Trophoblast cell (in vitro differentiated cells and primary cell): ENCODE data around the gene HNMT.

ENCODE experiments used
- DNase-seq, 2 donors: peaks; one replicate each; pipeline ENCODE4 v3.0.0-alpha.2; 2016
- H2AFZ ChIP-seq: 2 replicates; pipeline ENCODE4 v1.6.1; 2013; ENCODE audit warnings: low read length, moderate library complexity, mild to moderate bottlenecking; ENCODE audit not compliant: insufficient read depth, poor library complexity
- H2AK5ac ChIP-seq: 2 replicates; pipeline ENCODE4 v1.6.1; 2013; ENCODE audit warnings: mild to moderate bottlenecking, low read length
- H2BK120ac ChIP-seq: 2 replicates; pipeline ENCODE4 v1.6.1; 2013; ENCODE audit warnings: low read length, mild to moderate bottlenecking, moderate library complexity; ENCODE audit not compliant: insufficient read depth, poor library complexity
- H2BK12ac ChIP-seq: 2 replicates; pipeline ENCODE4 v1.6.1; 2013; ENCODE audit warnings: mild to moderate bottlenecking, low read length, moderate library complexity
- H2BK5ac ChIP-seq: 2 replicates; pipeline ENCODE4 v1.6.1; 2013; ENCODE audit warnings: low read length, low read depth, moderate library complexity, mild to moderate bottlenecking; ENCODE audit not compliant: poor library complexity
- H3K14ac ChIP-seq: 2 replicates; pipeline ENCODE4 v1.6.1; 2013; ENCODE audit warnings: mild to moderate bottlenecking, low read length
- H3K18ac ChIP-seq: 2 replicates; pipeline ENCODE4 v1.6.1; 2013; ENCODE audit warnings: mild to moderate bottlenecking, low read length
- H3K23ac ChIP-seq: 2 replicates; pipeline ENCODE4 v1.6.1; 2013; ENCODE audit warnings: low read length
- H3K27ac ChIP-seq: 2 replicates; pipeline ENCODE4 v1.5.1; 2013; ENCODE audit warnings: low read depth, mild to moderate bottlenecking, inconsistent platforms, low read length, moderate library complexity
- H3K27me3 ChIP-seq: 2 replicates; pipeline ENCODE4 v1.6.1; 2013; ENCODE audit warnings: inconsistent platforms, mild to moderate bottlenecking, low read length, moderate library complexity; ENCODE audit not compliant: insufficient read depth
- H3K36me3 ChIP-seq, 2 experiments: 1 replicate in 1 of 2; 2 replicates in 1 of 2; pipeline ENCODE4 v1.6.1; 2013; ENCODE audit warnings: low read length in 2 of 2, mild to moderate bottlenecking in 2 of 2, moderate library complexity in 1 of 2; ENCODE audit not compliant: insufficient read depth in 2 of 2, control insufficient read depth in 1 of 2
- H3K4ac ChIP-seq: 2 replicates; pipeline ENCODE4 v1.6.1; 2013; ENCODE audit warnings: low read depth, mild to moderate bottlenecking, low read length, moderate library complexity
- H3K4me1 ChIP-seq, 2 experiments: 1 replicate in 1 of 2; 2 replicates in 1 of 2; pipeline ENCODE4 v1.6.1; 2013; ENCODE audit warnings: low read length in 2 of 2, mild to moderate bottlenecking in 2 of 2, moderate library complexity in 1 of 2; ENCODE audit not compliant: insufficient read depth in 2 of 2, control insufficient read depth in 1 of 2
- H3K4me2 ChIP-seq: 2 replicates; pipeline ENCODE4 v1.6.1; 2013; ENCODE audit warnings: inconsistent platforms, mild to moderate bottlenecking, low read length, moderate library complexity
- H3K4me3 ChIP-seq: 2 replicates; pipeline ENCODE4 v1.5.1; 2013; ENCODE audit warnings: mild to moderate bottlenecking, low read depth, low read length, inconsistent platforms
- H3K79me1 ChIP-seq: one replicate; pipeline ENCODE4 v1.6.1; 2013; ENCODE audit warnings: low read length
- H3K79me2 ChIP-seq: 2 replicates; pipeline ENCODE4 v1.6.1; 2013; ENCODE audit warnings: low read length, mild to moderate bottlenecking; ENCODE audit not compliant: control insufficient read depth, insufficient read depth, poor library complexity
- H3K9ac ChIP-seq: 2 replicates; pipeline ENCODE4 v1.6.1; 2013; ENCODE audit warnings: mild to moderate bottlenecking, low read length
- H3K9me3 ChIP-seq: 2 replicates; pipeline ENCODE4 v1.6.1; 2013; ENCODE audit warnings: low read depth, mild to moderate bottlenecking, control low read depth, inconsistent platforms, low read length; ENCODE audit not compliant: insufficient read depth
- H4K12ac ChIP-seq: 2 replicates; pipeline ENCODE4 v1.6.1; 2013; ENCODE audit warnings: low read depth, mild to moderate bottlenecking, low read length, moderate library complexity
- H4K8ac ChIP-seq: 2 replicates; pipeline ENCODE4 v1.6.1; 2013; ENCODE audit warnings: low read depth, mild to moderate bottlenecking, low read length, moderate library complexity
- H4K91ac ChIP-seq: one replicate; pipeline ENCODE4 v1.6.1; 2013; ENCODE audit warnings: low read depth, mild to moderate bottlenecking, low read length, moderate library complexity
- WGBS: extraction: QIAGEN DNeasy Blood & Tissue Kit; methylation state at CpG from one replicate; pipeline ENCODE4 v1.1.7; 2013; ENCODE audit warnings: missing lambda C conversion rate; ENCODE audit not compliant: insufficient read length, insufficient coverage; ENCODE audit errors: extremely low coverage; 5-methylcytosine and 5-hydroxymethylcytosine counted together

The HNMT gene

GRCh38 chr2:137957033-137957432, 7.2 kb upstream of the HNMT start:
- no peak overlapping the region for H3K4me3 ChIP-seq
- no peak overlapping the region for H2BK12ac ChIP-seq
- no peak overlapping the region for H3K18ac ChIP-seq
- H3K27me3 ChIP-seq: no peaks in the 10 kb centered on the region
- H3K4me2 ChIP-seq: no peak overlapping the region
- H2BK120ac ChIP-seq: no peak overlapping the region
- H3K4ac ChIP-seq: no peak overlapping the region
- H2AFZ ChIP-seq: no peak overlapping the region
- no peak overlapping the region for H3K23ac ChIP-seq
- no peak overlapping the region for H3K9ac ChIP-seq
- H3K9me3 ChIP-seq: no peaks in the 10 kb centered on the region
- no peak overlapping the region for H3K14ac ChIP-seq
- H3K36me3 ChIP-seq: no peaks in the 10 kb centered on the region
- no peak overlapping the region for H4K12ac ChIP-seq
- H4K8ac ChIP-seq: no peak overlapping the region
- no peak overlapping the region for H2BK5ac ChIP-seq
- H3K79me1 ChIP-seq: peaks cover 4% of the 10 kb centered on the region
- H3K27ac ChIP-seq: no peak overlapping the region
- no peak overlapping the region for H4K91ac ChIP-seq
- H3K79me2 ChIP-seq: no peaks in the 10 kb centered on the region
- H3K4me1 ChIP-seq: peaks cover 2 to 4% of the 10 kb centered on the region in 2 experiments
- no CpG with 5 or more reads among the region's 1 CpG for WGBS
- H2AK5ac ChIP-seq: no peak overlapping the region
- no peak for DNase-seq

GRCh38 chr2:137959166-137959565, 5.1 kb upstream of the HNMT start:
- Histone ChIP-seq H3K23ac (no peak overlapping the region), H4K12ac (no peak overlapping the region), H3K4me1 (peaks cover 0 to 3% of the 10 kb centered on the region in 2 experiments), H4K8ac (no peak overlapping the region), H3K79me1 (peaks cover 7% of the 10 kb centered on the region), H2BK5ac (no peak overlapping the region), H3K4ac (no peak overlapping the region), H2BK12ac (no peak overlapping the region), H3K9ac (no peak overlapping the region), H3K27ac (no peak overlapping the region), H3K18ac (no peak overlapping the region), H3K14ac (no peak overlapping the region), H3K4me3 (no peak overlapping the region), H2AFZ (no peak overlapping the region), H3K27me3 (no peaks in the 10 kb centered on the region), H3K4me2 (no peak overlapping the region), H4K91ac (no peak overlapping the region), H2AK5ac (no peak overlapping the region), H2BK120ac (no peak overlapping the region), H3K79me2 (no peaks in the 10 kb centered on the region), H3K9me3 (no peaks in the 10 kb centered on the region), H3K36me3 (no peaks in the 10 kb centered on the region)
- no CpG with 5 or more reads among the region's 1 CpG for WGBS
- no peak for DNase-seq

- Histone ChIP-seq H4K91ac (no peak overlapping the region), H3K79me2 (peaks cover 3% of the 10 kb centered on the region), H3K18ac (no peak overlapping the region), H4K12ac (no peak overlapping the region), H4K8ac (no peak overlapping the region), H3K23ac (no peak overlapping the region), H3K9ac (no peak overlapping the region), H3K27me3 (no peaks in the 10 kb centered on the region), H3K9me3 (no peaks in the 10 kb centered on the region), H3K4ac (no peak overlapping the region), H3K79me1 (peaks cover 12% of the 10 kb centered on the region), H3K14ac (no peak overlapping the region), H3K36me3 (no peaks in the 10 kb centered on the region), H3K27ac (no peak overlapping the region), H3K4me2 (no peak overlapping the region), H2AK5ac (no peak overlapping the region), H2BK5ac (no peak overlapping the region), H2AFZ (no peak overlapping the region), H3K4me1 (peaks cover 0 to 5% of the 10 kb centered on the region in 2 experiments), H3K4me3 (no peak overlapping the region), H2BK120ac (no peak overlapping the region), H2BK12ac (no peak overlapping the region)
- no peak for DNase-seq
- no CpG with 5 or more reads among the region's 4 CpGs for WGBS
These were observed 4.0 kb upstream of the HNMT start for GRCh38 chr2:137960223-137960622.

- H3K9me3 ChIP-seq: no peaks in the 10 kb centered on the region
These were observed 2.7 kb upstream of the HNMT start for GRCh38 chr2:137961602-137962001.

More at GRCh38 chr2:137961602-137962001, 2.7 kb upstream of the HNMT start:
- Histone ChIP-seq H2AFZ (no peak overlapping the region), H3K14ac (no peak overlapping the region), H3K23ac (no peak overlapping the region), H3K4me2 (no peak overlapping the region), H3K79me2 (peaks cover 3% of the 10 kb centered on the region), H4K12ac (no peak overlapping the region), H3K4me3 (no peak overlapping the region), H3K4ac (no peak overlapping the region), H3K36me3 (no peaks in the 10 kb centered on the region), H2AK5ac (no peak overlapping the region), H3K27me3 (no peaks in the 10 kb centered on the region), H4K8ac (no peak overlapping the region), H3K79me1 (peaks cover 13% of the 10 kb centered on the region), H2BK12ac (no peak overlapping the region), H3K27ac (no peak overlapping the region), H2BK120ac (no peak overlapping the region), H2BK5ac (no peak overlapping the region), H3K4me1 (peaks cover 0 to 5% of the 10 kb centered on the region in 2 experiments), H3K9ac (no peak overlapping the region), H3K18ac (no peak overlapping the region), H4K91ac (no peak overlapping the region)
- DNase-seq: no peak
